HepG2 (cell line): ENCODE data around the gene SPG7. TPM values are rescaled to one million over a fixed set of nuclear protein-coding genes. Genes with fewer than 3 reads are reported as not detected.
A peak's percentile ranks its signal among the peaks of the same experiment; 100 is the strongest.

Source experiments
- CREB1 ChIP-seq, 2 experiments: fragments of 450-650 bp in 1 of 2; IDR thresholded peaks; 2 replicates each; pipeline ENCODE4 v1.6.1; 2016 to 2017; ENCODE audit warnings: control low read depth in 1 of 2, mild to moderate bottlenecking in 1 of 2, missing compliant biosample characterization in 1 of 2, missing genetic modification characterization in 1 of 2
- DRAP1 ChIP-seq: IDR thresholded peaks from 2 replicates; pipeline ENCODE4 v1.6.1; 2016; ENCODE audit warnings: missing genetic modification reagents, missing compliant biosample characterization
- E2F2 ChIP-seq: sonication (generic); formaldehyde crosslinking; IDR thresholded peaks from 2 replicates; pipeline ENCODE4 v1.4.0; 2020; ENCODE audit warnings: missing genetic modification reagents, borderline replicate concordance
- FOXK2 ChIP-seq: fragments of 450-650 bp; IDR thresholded peaks from 2 replicates; pipeline ENCODE4 v1.6.1; 2016
- FOXP4 ChIP-seq: sonication (generic); formaldehyde crosslinking; IDR thresholded peaks from 2 replicates; pipeline ENCODE4 v1.4.0; 2020; ENCODE audit warnings: missing genetic modification reagents
- HOMEZ ChIP-seq: IDR thresholded peaks from 2 replicates; pipeline ENCODE4 v1.6.1; 2016; ENCODE audit warnings: low read depth
- NR2C2 ChIP-seq: sonication (generic); formaldehyde crosslinking; IDR thresholded peaks from 2 replicates; pipeline ENCODE4 v1.4.0; 2020; ENCODE audit warnings: missing genetic modification reagents, mild to moderate bottlenecking, moderate library complexity, borderline replicate concordance
- REL ChIP-seq: sonication (generic); formaldehyde crosslinking; conservative IDR thresholded peaks from 2 replicates; pipeline ENCODE4 v1.8.0; 2022; ENCODE audit warnings: mild to moderate bottlenecking, missing genetic modification reagents, moderate library complexity
- RXRB ChIP-seq: IDR thresholded peaks from 2 replicates; pipeline ENCODE4 v1.6.1; 2016; ENCODE audit warnings: borderline replicate concordance, missing genetic modification reagents, missing compliant biosample characterization
- TARDBP ChIP-seq: sonication (generic); formaldehyde crosslinking; IDR thresholded peaks from 2 replicates; pipeline ENCODE4 v1.8.0; 2022; ENCODE audit warnings: mild to moderate bottlenecking, missing genetic modification reagents
- TEF ChIP-seq: sonication (generic); formaldehyde crosslinking; IDR thresholded peaks from 2 replicates; pipeline ENCODE4 v1.5.0; 2020; ENCODE audit warnings: missing genetic modification reagents
- TOPORS ChIP-seq: sonication (generic); formaldehyde crosslinking; IDR thresholded peaks from 2 replicates; pipeline ENCODE4 v1.8.0; 2023; ENCODE audit warnings: mild to moderate bottlenecking, missing genetic modification reagents
- XRCC5 ChIP-seq: fragments of 200-400 bp; formaldehyde crosslinking; optimal IDR thresholded peaks from 2 replicates; pipeline ENCODE3; 2017; ENCODE audit warnings: mild to moderate bottlenecking, low read length
- ZBTB10 ChIP-seq: sonication (generic); formaldehyde crosslinking; IDR thresholded peaks from 2 replicates; pipeline ENCODE4 v1.4.0; 2020; ENCODE audit warnings: missing genetic modification reagents, borderline replicate concordance
- ZNF567 ChIP-seq: sonication (generic); formaldehyde crosslinking; IDR thresholded peaks from 2 replicates; pipeline ENCODE4 v1.8.1; 2023; ENCODE audit warnings: mild to moderate bottlenecking, missing genetic modification reagents, borderline replicate concordance
- ZNF678 ChIP-seq: sonication (generic); formaldehyde crosslinking; IDR thresholded peaks from 2 replicates; pipeline ENCODE4 v1.4.0; 2020; ENCODE audit warnings: mild to moderate bottlenecking, missing genetic modification reagents
- ZNF713 ChIP-seq: sonication (generic); formaldehyde crosslinking; IDR thresholded peaks from 2 replicates; pipeline ENCODE4 v1.4.0; 2020; ENCODE audit warnings: mild to moderate bottlenecking, missing genetic modification reagents
- ZNF784 ChIP-seq: sonication (generic); formaldehyde crosslinking; IDR thresholded peaks from 2 replicates; pipeline ENCODE4 v1.5.1; 2020; ENCODE audit warnings: missing genetic modification reagents, mild to moderate bottlenecking, borderline replicate concordance
- ZNF878 ChIP-seq: sonication (generic); formaldehyde crosslinking; IDR thresholded peaks from 2 replicates; pipeline ENCODE4 v1.8.1; 2023; ENCODE audit warnings: mild to moderate bottlenecking, missing genetic modification reagents, moderate library complexity
- polyA plus RNA-seq, 8 experiments: library from polyadenylated mRNA; depleted of rRNA in 3 of 8; stranded (reverse) in 7 of 8; unstranded in 1 of 8; fragments of >200 nt; fragmentation: Illumina TruSeq in 4 of 8; extraction: Trizol in 4 of 8; gene quantifications; 2 replicates each; pipeline versions ENCODE4 v1.2.1 to v1.2.3, GENCODE V29; 2011 to 2016; ENCODE audit warnings: low read depth in 4 of 8, missing spikeins in 1 of 8, mixed read lengths in 1 of 8; ENCODE audit not compliant: insufficient read depth in 1 of 8
- total RNA-seq, 5 experiments: library from RNA; depleted of rRNA; stranded (reverse); fragments of >200 nt; fragmentation: Illumina TruSeq; extraction: Trizol; gene quantifications; 2 replicates each; pipeline ENCODE4 v1.2.3, GENCODE V29; 2016; ENCODE audit warnings: low read depth in 1 of 5

SPG7 gene
- total and polyA plus RNA-seq, 2 of the 13 experiments (the other 11 are each of a cell fraction or from before 2014, with no cell fraction given): 66.0 to 136 TPM

- TF ChIP-seq E2F2 (CRISPR knock-in tag) (no peak), ZNF678 (CRISPR knock-in tag) (no peak), ZNF567 (no peak), FOXK2 (no peak), RXRB (CRISPR knock-in tag) (0 out of 2 replicates have a peak, but pooled peaks have one; percentile 32), XRCC5 (peak; percentile 29), TARDBP (no peak), TEF (no peak), REL (CRISPR knock-in tag) (no peak), CREB1 (IDR thresholded peaks at IDR 0.05) (0 out of 2 replicates have a peak, but pooled peaks have one; percentile 22), CREB1 (CRISPR knock-in tag; IDR thresholded peaks at IDR 0.05) (no peak), TOPORS (CRISPR knock-in tag) (no peak), ZNF878 (CRISPR knock-in tag) (no peak), NR2C2 (no peak; the same call in 1 of the 2 replicates), HOMEZ (CRISPR knock-in tag) (no peak), DRAP1 (CRISPR knock-in tag) (no peak), FOXP4 (CRISPR knock-in tag) (no peak), ZNF784 (CRISPR knock-in tag) (no peak), ZNF713 (CRISPR knock-in tag) (no peak), ZBTB10 (CRISPR knock-in tag) (no peak)
These were observed 29.5 kb upstream of the SPG7 start (continued) for GRCh38 chr16:89478576-89479221.
